ENCODE measurements around the gene LDOC1. TPM values are rescaled to one million over a fixed set of nuclear protein-coding genes. Genes with fewer than 3 reads are reported as not detected.
"Not testable (repeated sequence)": the region's sequence is repeated elsewhere in the genome, so short reads cannot be mapped to it uniquely, and the experiment has no call there.

LDOC1 gene
- 1 to 10 TPM; 5.2 to 9.8 (median 7.1) TPM for total RNA-seq

DNA sequence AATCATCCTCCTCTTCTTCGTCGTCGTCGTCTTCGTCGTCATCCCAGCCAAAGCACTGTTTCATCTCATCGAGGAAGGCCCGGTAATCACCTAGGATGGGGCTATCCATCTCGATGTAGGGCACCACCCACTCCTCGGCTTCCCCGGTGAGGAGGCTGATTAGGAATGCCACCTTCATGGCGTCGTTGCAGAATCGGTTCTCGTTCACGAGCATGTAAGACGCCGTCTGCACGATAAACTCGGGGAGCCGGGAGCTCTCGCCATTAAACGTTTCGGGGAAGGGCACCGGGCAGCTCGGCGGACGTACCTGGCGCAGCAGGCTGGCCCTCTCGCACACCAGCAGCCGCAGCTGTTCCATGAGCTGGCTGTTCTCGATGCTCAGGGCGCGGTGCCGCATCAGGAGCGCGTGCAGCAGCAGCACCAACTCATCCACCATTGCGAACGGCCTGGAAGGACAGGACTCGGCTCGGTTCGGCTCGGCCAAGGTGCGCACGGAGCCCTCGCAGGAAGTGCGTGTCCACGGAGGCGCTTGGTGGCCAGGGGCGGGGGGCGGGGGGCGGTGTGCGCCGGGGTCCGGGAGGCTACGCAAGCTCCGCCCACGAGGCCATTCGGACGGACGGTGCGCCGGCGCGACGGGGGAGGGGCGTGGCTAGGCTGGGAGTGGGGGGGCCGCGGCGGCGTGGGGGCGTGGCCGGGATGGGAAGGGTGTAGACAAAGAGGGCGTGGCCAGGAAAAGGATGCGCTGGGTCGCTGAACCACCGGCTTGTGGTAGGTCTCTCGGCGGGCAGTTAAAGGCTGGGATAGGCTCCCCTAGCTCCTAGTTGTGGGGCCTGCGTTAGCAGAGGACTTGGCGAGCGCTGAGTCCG is at the start of gene LDOC1:
TSS of gene LDOC1 (minus strand) at position 544 of the 866 bp plus-strand sequence. CDS start at position 436, 108 bp downstream.
- TF ChIP-seq, protein P1, sequence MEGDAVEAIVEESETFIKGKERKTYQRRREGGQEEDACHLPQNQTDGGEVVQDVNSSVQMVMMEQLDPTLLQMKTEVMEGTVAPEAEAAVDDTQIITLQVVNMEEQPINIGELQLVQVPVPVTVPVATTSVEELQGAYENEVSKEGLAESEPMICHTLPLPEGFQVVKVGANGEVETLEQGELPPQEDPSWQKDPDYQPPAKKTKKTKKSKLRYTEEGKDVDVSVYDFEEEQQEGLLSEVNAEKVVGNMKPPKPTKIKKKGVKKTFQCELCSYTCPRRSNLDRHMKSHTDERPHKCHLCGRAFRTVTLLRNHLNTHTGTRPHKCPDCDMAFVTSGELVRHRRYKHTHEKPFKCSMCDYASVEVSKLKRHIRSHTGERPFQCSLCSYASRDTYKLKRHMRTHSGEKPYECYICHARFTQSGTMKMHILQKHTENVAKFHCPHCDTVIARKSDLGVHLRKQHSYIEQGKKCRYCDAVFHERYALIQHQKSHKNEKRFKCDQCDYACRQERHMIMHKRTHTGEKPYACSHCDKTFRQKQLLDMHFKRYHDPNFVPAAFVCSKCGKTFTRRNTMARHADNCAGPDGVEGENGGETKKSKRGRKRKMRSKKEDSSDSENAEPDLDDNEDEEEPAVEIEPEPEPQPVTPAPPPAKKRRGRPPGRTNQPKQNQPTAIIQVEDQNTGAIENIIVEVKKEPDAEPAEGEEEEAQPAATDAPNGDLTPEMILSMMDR (IDR thresholded peaks at IDR 0.05): no peak
- DNase-seq (ENCODE audit: low spot score) (peak; percentile 42), ATAC-seq (ENCODE audit: low FRiP score) (peak; percentile 85)

- DNase-seq (ENCODE audit: low spot score) (no peak), ATAC-seq (ENCODE audit: low FRiP score) (no peak)
- TF ChIP-seq, protein P1 (IDR thresholded peaks at IDR 0.05): no peak
Observed at GRCh38 chrX:141221611-141222010, 44.7 kb upstream of the LDOC1 start.

GRCh38 chrX:141220342-141221008 is 43.5 kb upstream of the LDOC1 start:
- DNase-seq (ENCODE audit: low spot score) (no peak), ATAC-seq (ENCODE audit: low FRiP score) (peak; percentile 54)
- TF ChIP-seq, protein P1 (IDR thresholded peaks at IDR 0.05): no peak

- no peak for ATAC-seq (ENCODE audit: low FRiP score)
- TF ChIP-seq, protein P1 (IDR thresholded peaks at IDR 0.05): no peak
- no peak for DNase-seq (ENCODE audit: low spot score)
Observed at GRCh38 chrX:141214196-141214595, 37.3 kb upstream of the LDOC1 start.

DNA sequence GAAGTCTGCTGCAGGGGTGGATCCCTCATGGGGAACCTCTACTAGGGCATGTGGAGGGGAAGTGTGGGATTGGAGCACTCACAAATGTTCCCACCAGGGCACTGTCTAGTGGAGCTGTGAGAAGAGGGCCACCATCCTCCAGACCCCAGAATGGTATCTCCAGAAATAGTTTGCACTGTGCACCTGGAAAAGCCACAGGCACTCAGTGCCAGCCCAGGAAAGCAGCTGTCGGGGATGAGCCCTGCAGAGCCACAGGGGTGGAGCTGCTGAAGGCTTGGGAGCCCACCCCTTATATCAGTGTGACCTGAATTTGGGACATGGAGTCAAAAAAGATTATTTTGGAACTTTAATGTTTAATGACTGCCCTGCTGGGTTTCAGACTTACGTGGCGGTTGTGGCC is 25.0 kb upstream of the LDOC1 start:
- ATAC-seq (ENCODE audit: low FRiP score): no peak
- TF ChIP-seq, protein P1 (IDR thresholded peaks at IDR 0.05): no peak
- DNase-seq (ENCODE audit: low spot score): no peak

- not testable (repeated sequence) for ATAC-seq (ENCODE audit: low FRiP score); DNase-seq (ENCODE audit: low spot score)
Observed at GRCh38 chrX:141188573-141188972, 11.6 kb upstream of the LDOC1 start.

GRCh38 chrX:141185366-141185765 is 8.4 kb upstream of the LDOC1 start:
- DNase-seq (ENCODE audit: low spot score): no peak
- TF ChIP-seq, protein P1 (IDR thresholded peaks at IDR 0.05): no peak
- ATAC-seq (ENCODE audit: low FRiP score): no peak
